DMS53 treated with DMSO at 0.1 percent for 48 hours (cell line): ENCODE data around the gene ASB2.

Experiments used
- DNase-seq: peaks from one replicate; lab custom pipeline; 2025; ENCODE audit not compliant: unreplicated experiment; lab: John Stamatoyannopoulos, UW

ASB2 gene

GRCh38 chr14:93906341-93907329, 69.7 kb downstream of the ASB2 start:
- no peak for DNase-seq

DNA sequence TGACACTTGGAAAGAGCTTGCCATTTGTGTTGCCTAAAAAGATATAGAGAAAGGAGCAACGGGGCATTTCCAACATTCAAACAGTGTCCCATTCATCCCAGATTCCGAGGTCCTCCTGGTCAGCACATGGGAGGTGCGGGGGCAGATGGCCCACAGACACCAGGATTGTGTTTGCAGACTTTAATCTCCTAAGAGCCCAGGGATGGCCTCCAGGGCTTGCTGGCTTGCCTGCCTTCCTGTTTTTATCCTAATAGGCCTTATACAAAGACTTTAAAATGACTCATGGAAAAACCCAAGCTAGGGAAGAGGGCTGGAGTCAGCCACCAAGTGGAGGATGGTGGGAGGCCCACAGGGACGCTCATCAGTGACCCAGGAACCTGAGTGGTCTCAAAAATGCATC, 70.7 kb downstream of the ASB2 start:
- DNase-seq, result no peak

DNA sequence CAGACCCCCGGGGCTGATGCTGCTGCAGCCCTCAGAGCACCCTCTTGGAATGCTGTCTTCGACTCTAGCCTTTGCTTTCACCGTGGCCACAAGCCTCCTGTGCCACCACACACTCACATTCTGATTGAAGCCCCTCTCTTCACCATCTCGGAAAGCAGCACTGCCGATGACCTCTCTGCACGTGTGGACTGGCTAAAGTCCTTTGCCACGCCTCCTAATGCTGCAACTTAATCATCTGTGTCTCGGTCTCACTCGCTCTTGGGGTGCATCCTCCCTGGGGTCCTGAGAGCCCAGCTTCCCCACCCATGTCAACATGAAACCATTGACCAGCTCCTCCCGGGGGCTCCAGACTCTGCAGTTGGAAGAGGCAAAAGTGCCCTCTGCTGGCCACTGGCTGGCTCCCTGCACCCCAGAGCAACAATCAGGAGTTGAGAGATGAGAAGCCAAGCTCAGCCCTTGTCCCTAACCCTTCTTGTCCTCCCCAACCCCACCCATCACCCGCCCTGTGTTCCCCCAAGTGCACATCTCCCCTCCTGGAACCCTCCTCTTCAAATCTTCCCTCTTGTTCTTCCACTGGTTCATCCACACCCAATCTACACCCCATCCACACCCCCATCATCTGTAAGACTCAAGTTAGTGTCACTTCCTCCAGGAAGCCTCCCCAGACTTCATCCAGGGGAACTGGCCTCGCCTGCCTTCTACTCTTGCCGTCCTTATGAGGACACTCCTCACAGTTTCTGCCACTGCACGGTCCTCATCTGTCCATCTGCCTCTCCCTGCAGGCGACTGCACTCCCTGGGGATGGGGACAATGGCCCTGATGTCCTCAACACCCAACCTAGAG, 72.8 kb downstream of the ASB2 start:
- DNase-seq, result no peak

GRCh38 chr14:93902619-93903307, 73.6 kb downstream of the ASB2 start:
- no peak for DNase-seq

DNA sequence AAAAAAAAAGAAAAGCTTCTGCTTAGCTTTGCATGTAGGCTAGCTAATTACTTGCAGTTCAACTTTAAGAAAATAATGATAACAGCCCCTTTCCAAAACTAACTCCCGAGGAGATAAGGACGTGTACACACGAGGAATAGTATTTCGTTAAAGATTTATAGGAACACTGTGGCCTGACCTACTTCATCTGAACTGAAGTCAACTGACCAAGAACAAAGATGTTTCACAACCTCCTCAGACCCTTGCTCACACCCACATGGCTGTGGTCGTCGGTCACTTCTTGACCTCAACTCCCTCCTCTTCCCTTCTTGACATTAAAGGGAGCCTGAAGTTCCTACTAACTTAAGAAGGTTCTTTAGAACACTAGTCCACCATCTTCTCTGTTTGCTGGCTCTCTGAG, 74.6 kb downstream of the ASB2 start:
- DNase-seq, result no peak

DNA sequence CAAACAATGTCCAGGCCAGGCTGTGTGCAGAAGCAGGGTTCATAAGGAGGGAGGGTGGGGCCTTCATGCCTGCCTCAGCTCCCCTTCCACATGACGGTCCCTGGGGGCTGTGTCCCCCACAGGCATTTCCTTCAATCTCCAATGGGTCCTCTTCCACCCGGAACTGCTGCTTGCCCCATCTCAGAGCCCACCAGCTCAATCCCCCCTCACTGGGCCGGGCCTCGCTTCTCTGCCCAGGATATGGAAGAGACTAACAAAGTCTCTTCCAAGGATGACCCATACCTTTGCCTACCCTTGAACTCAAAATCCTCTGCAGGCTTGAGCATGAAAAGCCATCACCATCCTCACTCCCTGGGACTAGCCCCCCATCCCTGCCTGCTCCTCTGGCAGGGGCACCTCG, 77.6 kb downstream of the ASB2 start:
- no peak for DNase-seq

- DNase-seq, result no peak
These were observed 78.2 kb downstream of the ASB2 start for GRCh38 chr14:93898081-93898611.

DNA sequence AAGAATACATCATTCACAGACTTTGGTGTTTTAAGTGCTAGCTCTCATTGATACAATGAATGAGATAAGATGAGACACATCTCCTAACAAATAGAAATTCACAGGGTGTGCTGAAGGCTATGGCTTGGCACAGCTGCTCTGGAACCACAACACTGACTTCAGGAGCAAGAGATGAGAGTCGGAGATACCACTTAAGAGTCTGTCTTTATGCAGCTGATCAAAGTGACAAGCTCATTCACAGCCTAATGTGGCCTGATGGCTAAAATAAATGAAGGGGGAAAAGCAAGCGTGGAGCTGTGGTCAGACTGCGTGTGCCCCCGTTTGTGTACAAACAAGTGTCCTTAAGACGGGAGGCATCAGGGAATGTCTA, 78.9 kb downstream of the ASB2 start:
- DNase-seq, result no peak

- DNase-seq, result no peak
These were observed 81.3 kb downstream of the ASB2 start for GRCh38 chr14:93895023-93895604.

DNA sequence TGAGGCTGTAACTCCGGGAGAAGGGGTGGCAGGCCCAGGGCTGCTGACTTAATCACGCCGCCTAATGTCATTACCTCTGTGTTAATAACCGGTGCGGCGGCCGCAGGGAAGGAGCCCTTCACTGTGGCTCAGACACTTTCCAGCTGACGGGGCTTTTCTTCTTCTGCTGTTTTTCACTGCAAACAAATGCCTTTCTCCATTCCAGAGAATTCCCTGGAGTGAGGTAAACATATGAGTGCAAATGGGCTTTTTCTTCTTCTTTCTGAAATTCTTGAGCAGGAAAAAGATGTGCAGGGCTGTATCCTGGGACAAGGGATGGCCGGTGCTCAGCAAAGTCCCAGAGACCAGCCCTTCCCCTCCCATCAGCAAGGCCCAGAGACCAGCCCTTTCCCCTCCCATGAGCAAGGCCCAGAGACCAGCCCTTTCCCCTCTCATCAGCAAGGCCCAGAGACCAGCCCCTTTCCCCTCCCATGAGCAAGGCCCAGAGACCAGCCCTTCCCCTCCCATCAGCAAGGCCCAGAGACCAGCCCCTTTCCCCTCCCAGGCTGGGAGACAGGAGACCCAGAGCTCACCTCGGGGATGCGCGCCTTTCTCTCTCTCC, 82.6 kb downstream of the ASB2 start:
- DNase-seq, result no peak

GRCh38 chr14:93892923-93893558, 83.3 kb downstream of the ASB2 start:
- no peak for DNase-seq

- DNase-seq, result no peak
These were observed 83.9 kb downstream of the ASB2 start for GRCh38 chr14:93892505-93892839.

- DNase-seq, result no peak
These were observed 84.4 kb downstream of the ASB2 start for GRCh38 chr14:93891756-93892504.

DNA sequence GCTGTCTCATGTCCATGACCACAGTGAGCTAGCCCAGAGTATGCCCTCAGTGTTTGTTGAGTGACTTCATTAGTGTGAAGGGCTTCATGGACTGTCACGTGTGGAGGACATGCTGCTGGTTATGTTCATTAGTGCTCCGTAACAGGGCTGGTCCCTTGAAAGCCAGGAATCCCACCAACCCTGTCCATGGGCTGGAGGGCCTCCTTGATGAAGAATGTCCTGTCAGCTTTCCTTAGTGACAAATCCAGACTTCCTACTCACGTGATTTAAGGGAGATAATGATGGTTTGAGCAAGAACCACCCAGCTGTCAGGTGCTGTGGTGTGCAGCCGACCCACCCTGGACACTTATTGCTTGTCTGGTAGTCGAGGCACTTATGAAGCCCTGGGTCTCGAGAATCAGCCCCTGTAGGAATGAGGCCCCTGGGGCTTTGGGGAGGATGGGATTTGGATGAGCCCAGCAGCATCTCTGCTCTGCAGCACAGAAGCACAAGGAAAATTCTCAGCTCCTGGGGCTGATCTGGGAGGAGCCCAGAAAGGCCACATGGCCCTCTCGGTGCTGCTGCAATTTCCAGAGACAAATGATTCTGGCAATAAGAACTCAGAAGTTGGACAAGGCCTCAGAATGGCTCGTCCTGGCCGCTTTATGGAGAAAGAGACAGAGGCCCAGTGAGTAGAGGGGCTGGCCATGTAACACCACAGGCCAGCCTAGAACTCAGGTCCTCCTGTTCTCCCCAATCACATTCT, 86.5 kb downstream of the ASB2 start:
- no peak for DNase-seq

DNA sequence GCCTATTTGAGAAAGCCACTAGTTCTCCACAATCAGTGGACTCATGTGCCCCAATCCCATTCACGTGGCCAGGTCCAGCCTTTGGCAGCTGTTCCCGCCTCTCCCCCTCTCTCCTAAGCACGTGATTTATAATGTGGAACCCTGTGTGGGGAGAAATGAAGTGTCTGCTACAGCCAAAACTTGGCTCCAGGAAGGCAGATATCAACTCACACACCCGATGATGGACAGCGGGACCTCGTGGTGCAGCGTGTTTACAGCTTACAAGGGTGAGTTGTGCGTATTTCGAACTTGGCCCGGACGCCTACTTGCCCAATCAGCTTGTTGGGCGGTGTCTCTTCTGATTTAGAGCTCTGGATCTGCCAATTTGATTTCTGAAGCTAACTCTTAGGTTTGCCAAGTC, 87.4 kb downstream of the ASB2 start:
- no peak for DNase-seq

- no peak for DNase-seq
These were observed 91.4 kb downstream of the ASB2 start for GRCh38 chr14:93884950-93885349.
